GOT3 (cell line): Measurements from ENCODE around the gene ACBD3.

ENCODE experiments used
- DNase-seq: peaks from one replicate; lab custom pipeline; 2025; ENCODE audit warnings: mixed read lengths; lab: John Stamatoyannopoulos, UW

The ACBD3 gene

GRCh38 chr1:226134170-226135058 is 52.1 kb downstream of the ACBD3 start:
- DNase-seq = no peak

GRCh38 chr1:226133504-226134123 is 52.9 kb downstream of the ACBD3 start:
- DNase-seq = no peak

GRCh38 chr1:226132728-226133503 is 53.6 kb downstream of the ACBD3 start:
- no peak for DNase-seq

- no peak for DNase-seq
Measured at GRCh38 chr1:226131639-226132038, 54.9 kb downstream of the ACBD3 start.

GRCh38 chr1:226129230-226129629 is 57.3 kb downstream of the ACBD3 start:
- no peak for DNase-seq

GRCh38 chr1:226128487-226129075 is 58.0 kb downstream of the ACBD3 start:
- no peak for DNase-seq

GRCh38 chr1:226126824-226127569 is 59.5 kb downstream of the ACBD3 start:
- no peak for DNase-seq

GRCh38 chr1:226125831-226126230 is 60.7 kb downstream of the ACBD3 start:
- no peak for DNase-seq

- peak; percentile 19 for DNase-seq
Measured at GRCh38 chr1:226125097-226125630, 61.4 kb downstream of the ACBD3 start.

GRCh38 chr1:226123591-226124471 is 62.7 kb downstream of the ACBD3 start:
- DNase-seq = no peak

- DNase-seq = no peak
Measured at GRCh38 chr1:226123212-226123560, 63.4 kb downstream of the ACBD3 start.

GRCh38 chr1:226121587-226122400 is 64.7 kb downstream of the ACBD3 start:
- DNase-seq = peak; percentile 24

GRCh38 chr1:226121049-226121586 is 65.4 kb downstream of the ACBD3 start:
- DNase-seq = no peak

- DNase-seq = no peak
Measured at GRCh38 chr1:226120398-226120797, 66.1 kb downstream of the ACBD3 start.

- no peak for DNase-seq
Measured at GRCh38 chr1:226119169-226119568, 67.4 kb downstream of the ACBD3 start.

GRCh38 chr1:226118357-226118756 is 68.2 kb downstream of the ACBD3 start:
- no peak for DNase-seq

- DNase-seq = no peak
Measured at GRCh38 chr1:226117330-226117729, 69.2 kb downstream of the ACBD3 start.

- no peak for DNase-seq
Measured at GRCh38 chr1:226116673-226117072, 69.9 kb downstream of the ACBD3 start.

GRCh38 chr1:226112626-226113025 is 73.9 kb downstream of the ACBD3 start:
- no peak for DNase-seq
